ENCODE results near the gene SNX6.
"Not testable (repeated sequence)": the region's sequence is repeated elsewhere in the genome, so short reads cannot be mapped to it uniquely, and the experiment has no call there.

SNX6 gene

GRCh38 chr14:34629657-34630529, at the start of gene SNX6:
TSS of gene SNX6 (minus strand) at chr14:34630148. CDS start at chr14:34630116, 32 bp downstream.
- FAIRE-seq (peak; percentile 64), DNase-seq (ENCODE audit: insufficient read length, low spot score) (peak; percentile 98)

GRCh38 chr14:34678735-34679134, 48.8 kb upstream of the SNX6 start:
- FAIRE-seq (no peak), DNase-seq (ENCODE audit: insufficient read length, low spot score) (no peak)

- DNase-seq (ENCODE audit: insufficient read length, low spot score) (no peak), FAIRE-seq (no peak)
Observed at GRCh38 chr14:34678306-34678705, 48.4 kb upstream of the SNX6 start.

- no peak for DNase-seq (ENCODE audit: insufficient read length, low spot score)
- no peak for FAIRE-seq
Observed at GRCh38 chr14:34676516-34677211, 46.7 kb upstream of the SNX6 start.

GRCh38 chr14:34673702-34674101, 43.8 kb upstream of the SNX6 start:
- no peak for FAIRE-seq

GRCh38 chr14:34671716-34672115, 41.8 kb upstream of the SNX6 start:
- no peak for DNase-seq (ENCODE audit: insufficient read length, low spot score)
- FAIRE-seq = no peak

More at GRCh38 chr14:34673702-34674101, 43.8 kb upstream of the SNX6 start:
- no peak for DNase-seq (ENCODE audit: insufficient read length, low spot score)

- no peak for FAIRE-seq
- DNase-seq (ENCODE audit: insufficient read length, low spot score) = no peak
Observed at GRCh38 chr14:34668111-34668510, 38.2 kb upstream of the SNX6 start.

GRCh38 chr14:34667007-34667406, 37.1 kb upstream of the SNX6 start:
- FAIRE-seq (no peak), DNase-seq (ENCODE audit: insufficient read length, low spot score) (no peak)

- FAIRE-seq (no peak), DNase-seq (ENCODE audit: insufficient read length, low spot score) (no peak)
Observed at GRCh38 chr14:34665785-34666435, 36.0 kb upstream of the SNX6 start.

GRCh38 chr14:34662561-34663088, 32.7 kb upstream of the SNX6 start:
- DNase-seq (ENCODE audit: insufficient read length, low spot score) (no peak), FAIRE-seq (no peak)

- DNase-seq (ENCODE audit: insufficient read length, low spot score) (no peak), FAIRE-seq (no peak)
Observed at GRCh38 chr14:34660796-34661195, 30.8 kb upstream of the SNX6 start.

- FAIRE-seq (no peak), DNase-seq (ENCODE audit: insufficient read length, low spot score) (no peak)
Observed at GRCh38 chr14:34655959-34656358, 26.0 kb upstream of the SNX6 start.

GRCh38 chr14:34653073-34653472, 23.1 kb upstream of the SNX6 start:
- DNase-seq (ENCODE audit: insufficient read length, low spot score); FAIRE-seq: not testable (repeated sequence)

- not testable (repeated sequence) for FAIRE-seq; DNase-seq (ENCODE audit: insufficient read length, low spot score)
Observed at GRCh38 chr14:34652348-34652747, 22.4 kb upstream of the SNX6 start.

GRCh38 chr14:34650786-34651584, 21.0 kb upstream of the SNX6 start:
- DNase-seq (ENCODE audit: insufficient read length, low spot score) (no peak), FAIRE-seq (no peak)

GRCh38 chr14:34650006-34650405, 20.1 kb upstream of the SNX6 start:
- not testable (repeated sequence) for DNase-seq (ENCODE audit: insufficient read length, low spot score); FAIRE-seq

GRCh38 chr14:34649344-34649743, 19.4 kb upstream of the SNX6 start:
- DNase-seq (ENCODE audit: insufficient read length, low spot score) (no peak), FAIRE-seq (no peak)

GRCh38 chr14:34646570-34647255, 16.8 kb upstream of the SNX6 start:
- DNase-seq (ENCODE audit: insufficient read length, low spot score) (no peak), FAIRE-seq (no peak)

GRCh38 chr14:34643361-34643760, 13.4 kb upstream of the SNX6 start:
- DNase-seq (ENCODE audit: insufficient read length, low spot score) (no peak), FAIRE-seq (no peak)

GRCh38 chr14:34642595-34642994, 12.6 kb upstream of the SNX6 start:
- no peak for FAIRE-seq
- no peak for DNase-seq (ENCODE audit: insufficient read length, low spot score)

All from GM19239 (cell line).